Endothelial cell (in vitro differentiated cells): ENCODE results near the gene CA10. TPM values are rescaled to one million over a fixed set of nuclear protein-coding genes. Genes with fewer than 3 reads are reported as not detected.

Experiments
- DNase-seq: peaks from one replicate; pipeline ENCODE4 v3.0.0; 2021; ENCODE audit warnings: low spot score
- H3K27ac Mint-ChIP-seq: one replicate; pipeline ENCODE4 v1.8.0; 2021; ENCODE audit warnings: mixed read lengths, inconsistent platforms; ENCODE audit not compliant: unreplicated experiment
- H3K27me3 Mint-ChIP-seq: one replicate; pipeline ENCODE4 v1.8.0; 2021; ENCODE audit warnings: mild to moderate bottlenecking, moderate library complexity, mixed read lengths, inconsistent platforms; ENCODE audit not compliant: unreplicated experiment
- H3K36me3 Mint-ChIP-seq: one replicate; pipeline ENCODE4 v1.8.0; 2021; ENCODE audit warnings: mild to moderate bottlenecking, low read depth, mixed read lengths, inconsistent platforms; ENCODE audit not compliant: unreplicated experiment
- H3K4me1 Mint-ChIP-seq: one replicate; pipeline ENCODE4 v1.8.0; 2021; ENCODE audit warnings: mild to moderate bottlenecking, mixed read lengths, inconsistent platforms; ENCODE audit not compliant: unreplicated experiment
- H3K4me3 Mint-ChIP-seq: one replicate; pipeline ENCODE4 v1.8.0; 2021; ENCODE audit warnings: mild to moderate bottlenecking, mixed read lengths, inconsistent platforms; ENCODE audit not compliant: unreplicated experiment
- H3K9me3 Mint-ChIP-seq: one replicate; pipeline ENCODE4 v1.8.0; 2021; ENCODE audit warnings: mixed read lengths, inconsistent platforms; ENCODE audit not compliant: unreplicated experiment
- total RNA-seq: library from RNA; stranded (reverse); fragmentation: NEBNext Ultra II Directional; extraction: Animal tissue kit (Norgen Biotek cat#: 25700); gene quantifications from one replicate; pipeline ENCODE4 v1.2.1, GENCODE V29; 2021; ENCODE audit not compliant: unreplicated experiment
- TF ChIP-seq, protein P1 (sequence below): fragments of 200-600 bp; sonication (generic); IDR thresholded peaks from one replicate; pipeline ENCODE4 v1.5.0; 2021; ENCODE audit warnings: antibody characterized with exemption; ENCODE audit not compliant: unreplicated experiment

Gene CA10
- total RNA-seq, 1 donor from 2014 or later = not detected

DNA sequence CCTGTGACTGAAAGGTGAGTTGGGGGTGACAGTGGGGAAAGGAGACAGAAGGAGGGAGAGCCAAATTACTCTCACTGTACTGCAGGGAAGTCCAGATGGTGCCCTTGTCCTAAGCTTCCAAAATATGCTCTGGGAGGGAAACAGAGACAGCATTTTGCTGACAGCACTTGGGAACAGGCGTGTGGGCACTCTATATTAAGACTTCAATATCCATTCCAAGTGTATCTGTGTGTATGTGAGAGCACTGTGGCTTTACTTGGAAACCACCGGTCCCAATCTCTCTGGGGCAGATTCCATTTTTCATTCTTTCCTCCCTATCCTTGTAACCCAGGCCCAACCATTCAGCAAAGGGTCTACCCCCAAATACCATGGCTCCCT, 490.8 kb downstream of the CA10 start:
- H3K27ac Mint-ChIP-seq = peak overlapping the region; percentile 44
- H3K4me1 Mint-ChIP-seq = peaks cover 4% of the 10 kb centered on the region
- DNase-seq = no peak
- H3K4me3 Mint-ChIP-seq = no peak overlapping the region
- H3K27me3 Mint-ChIP-seq = peaks cover 4% of the 10 kb centered on the region
- TF ChIP-seq, protein P1, sequence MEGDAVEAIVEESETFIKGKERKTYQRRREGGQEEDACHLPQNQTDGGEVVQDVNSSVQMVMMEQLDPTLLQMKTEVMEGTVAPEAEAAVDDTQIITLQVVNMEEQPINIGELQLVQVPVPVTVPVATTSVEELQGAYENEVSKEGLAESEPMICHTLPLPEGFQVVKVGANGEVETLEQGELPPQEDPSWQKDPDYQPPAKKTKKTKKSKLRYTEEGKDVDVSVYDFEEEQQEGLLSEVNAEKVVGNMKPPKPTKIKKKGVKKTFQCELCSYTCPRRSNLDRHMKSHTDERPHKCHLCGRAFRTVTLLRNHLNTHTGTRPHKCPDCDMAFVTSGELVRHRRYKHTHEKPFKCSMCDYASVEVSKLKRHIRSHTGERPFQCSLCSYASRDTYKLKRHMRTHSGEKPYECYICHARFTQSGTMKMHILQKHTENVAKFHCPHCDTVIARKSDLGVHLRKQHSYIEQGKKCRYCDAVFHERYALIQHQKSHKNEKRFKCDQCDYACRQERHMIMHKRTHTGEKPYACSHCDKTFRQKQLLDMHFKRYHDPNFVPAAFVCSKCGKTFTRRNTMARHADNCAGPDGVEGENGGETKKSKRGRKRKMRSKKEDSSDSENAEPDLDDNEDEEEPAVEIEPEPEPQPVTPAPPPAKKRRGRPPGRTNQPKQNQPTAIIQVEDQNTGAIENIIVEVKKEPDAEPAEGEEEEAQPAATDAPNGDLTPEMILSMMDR = no peak
- H3K36me3 Mint-ChIP-seq = no peaks in the 10 kb centered on the region
- no peaks in the 10 kb centered on the region for H3K9me3 Mint-ChIP-seq

DNA sequence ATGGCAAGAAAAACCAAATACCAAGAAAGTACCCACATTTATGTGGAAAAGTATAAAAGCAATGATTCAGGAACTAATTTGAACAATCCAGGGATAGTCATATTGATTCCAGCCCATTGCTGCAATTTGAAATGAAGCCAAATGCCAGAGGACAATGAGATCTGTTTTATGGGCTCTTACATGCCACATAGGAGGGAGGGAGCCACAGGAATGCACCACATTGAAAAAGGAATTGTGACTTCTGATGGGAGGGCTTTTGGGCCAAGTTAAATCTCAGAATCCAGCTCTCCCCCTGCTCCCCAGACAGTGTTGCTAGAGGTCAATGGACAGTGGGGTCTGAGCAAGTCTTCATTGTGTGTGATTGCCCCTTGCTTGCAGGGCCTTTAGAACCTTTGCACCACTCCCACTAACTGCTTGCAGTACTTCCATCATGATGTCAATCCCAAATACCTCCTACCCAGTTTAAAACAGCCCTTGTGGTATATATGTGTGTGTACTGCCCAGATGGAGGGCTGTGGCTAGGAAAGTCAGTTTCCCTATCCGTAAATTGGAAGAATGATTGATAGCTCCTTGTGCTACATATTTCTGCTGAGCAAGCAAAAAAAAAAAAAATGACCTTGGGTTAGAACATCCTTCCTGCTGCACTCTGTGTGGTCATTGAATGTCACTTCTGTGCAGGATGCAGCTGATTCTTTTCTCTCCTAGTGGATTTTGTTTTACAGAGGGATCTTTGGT, 491.4 kb downstream of the CA10 start:
- DNase-seq = no peak
- H3K27ac Mint-ChIP-seq = peak overlapping the region; percentile 44

DNA sequence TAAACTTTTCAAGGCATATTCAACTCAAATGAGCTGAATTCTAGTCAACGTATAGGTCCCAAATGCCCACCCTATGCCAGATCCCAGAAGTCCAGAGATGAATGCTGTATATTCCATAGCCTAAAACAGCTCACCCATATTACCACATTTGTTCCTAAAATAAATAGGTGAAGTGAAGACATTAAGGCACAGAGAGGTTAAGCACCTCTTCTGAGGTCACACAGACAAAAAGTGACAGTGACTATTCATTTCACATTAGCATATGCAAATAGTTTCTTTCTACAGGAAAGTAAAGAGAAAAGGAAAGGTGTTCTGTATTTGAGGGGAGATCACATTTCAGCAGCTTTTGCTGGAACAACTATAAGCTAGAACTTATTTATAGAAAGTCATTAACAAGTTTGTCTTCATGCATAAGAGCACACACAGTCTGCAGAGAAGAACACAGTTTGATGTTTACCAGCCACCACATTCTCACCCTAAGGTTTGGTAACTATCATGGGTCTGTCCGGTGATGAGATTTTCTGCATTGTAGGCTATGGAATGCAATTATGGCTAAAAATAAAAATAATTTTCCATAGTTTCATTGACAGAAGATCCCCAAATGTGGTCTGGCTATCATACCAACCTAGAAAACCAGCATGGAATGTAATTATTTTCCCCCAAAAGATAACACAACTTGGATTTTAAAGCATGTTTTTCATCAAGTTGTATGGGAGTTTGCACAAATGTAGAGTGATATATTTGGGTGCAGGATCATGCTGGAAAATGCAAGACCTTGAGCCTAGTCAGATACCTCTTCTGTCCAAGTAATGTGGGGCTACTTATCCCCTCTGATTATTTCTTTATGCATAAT, 496.1 kb downstream of the CA10 start:
- Mint-ChIP-seq H3K9me3 (no peaks in the 10 kb centered on the region), H3K27me3 (peaks cover 2% of the 10 kb centered on the region), H3K4me1 (peaks cover 2% of the 10 kb centered on the region), H3K4me3 (no peak overlapping the region), H3K27ac (no peak overlapping the region), H3K36me3 (no peaks in the 10 kb centered on the region)
- no peak for DNase-seq
- TF ChIP-seq, protein P1 = no peak

More for the DNA sequence above, 491.4 kb downstream of the CA10 start:
- no peaks in the 10 kb centered on the region for H3K9me3 Mint-ChIP-seq
- no peak overlapping the region for H3K4me3 Mint-ChIP-seq
- H3K4me1 Mint-ChIP-seq = peaks cover 4% of the 10 kb centered on the region
- peaks cover 4% of the 10 kb centered on the region for H3K27me3 Mint-ChIP-seq
- H3K36me3 Mint-ChIP-seq = no peaks in the 10 kb centered on the region
- TF ChIP-seq, protein P1 = no peak

DNA sequence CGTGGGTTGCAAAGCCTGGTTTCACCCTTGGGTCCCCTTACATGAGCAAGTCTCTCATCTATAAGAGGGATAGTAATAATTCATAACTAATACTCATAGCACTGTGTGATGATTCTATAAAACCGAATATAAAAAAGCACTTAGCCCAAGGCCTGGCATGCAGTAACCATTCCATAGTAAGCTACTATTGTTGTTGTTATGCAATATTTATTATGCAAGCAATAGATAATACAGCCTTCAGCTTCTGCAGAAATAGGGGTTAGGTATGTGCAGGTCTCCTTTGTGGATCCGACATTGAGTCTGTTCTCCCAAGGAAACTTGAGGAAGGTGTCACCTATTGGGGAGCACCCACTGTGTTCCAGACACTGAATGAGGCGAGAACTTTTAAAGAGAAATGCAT, 497.1 kb downstream of the CA10 start:
- H3K27ac Mint-ChIP-seq = no peak overlapping the region
- TF ChIP-seq, protein P1 = no peak
- H3K4me3 Mint-ChIP-seq = no peak overlapping the region
- no peaks in the 10 kb centered on the region for H3K27me3 Mint-ChIP-seq
- DNase-seq = no peak
- H3K4me1 Mint-ChIP-seq = no peaks in the 10 kb centered on the region
- no peaks in the 10 kb centered on the region for H3K9me3 Mint-ChIP-seq
- H3K36me3 Mint-ChIP-seq = no peaks in the 10 kb centered on the region

DNA sequence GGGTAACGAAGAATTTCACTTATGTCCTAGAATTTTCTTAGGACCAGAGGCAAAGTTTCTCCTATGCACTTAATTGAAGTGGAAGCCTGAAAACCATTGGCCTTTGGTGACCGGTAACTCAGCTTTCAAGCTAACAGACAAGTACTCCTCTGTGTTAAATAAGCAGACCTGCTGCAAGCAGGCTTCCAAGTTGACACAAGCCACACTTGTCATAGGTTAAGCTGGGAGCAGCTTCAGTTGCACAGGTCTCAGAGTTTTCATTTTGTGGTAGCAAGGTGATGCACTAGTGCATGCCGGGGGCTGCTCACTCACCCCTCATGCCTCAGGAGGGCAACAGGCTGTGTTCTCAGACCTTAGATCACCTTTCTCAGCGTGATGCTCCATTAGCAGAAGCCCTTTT, 498.2 kb downstream of the CA10 start:
- no peaks in the 10 kb centered on the region for H3K4me1 Mint-ChIP-seq
- no peak overlapping the region for H3K27ac Mint-ChIP-seq
- no peaks in the 10 kb centered on the region for H3K27me3 Mint-ChIP-seq

More for the DNA sequence above, 498.2 kb downstream of the CA10 start:
- H3K9me3 Mint-ChIP-seq = no peaks in the 10 kb centered on the region
- no peak overlapping the region for H3K4me3 Mint-ChIP-seq
- H3K36me3 Mint-ChIP-seq = no peaks in the 10 kb centered on the region
- DNase-seq = no peak
- TF ChIP-seq, protein P1 = no peak
